ENCODE results near the gene FGFR1OP2. TPM values are rescaled to one million over a fixed set of nuclear protein-coding genes. Genes with fewer than 3 reads are reported as not detected.
A peak's percentile ranks its signal among the peaks of the same experiment; 100 is the strongest.
"Not testable (repeated sequence)": the region's sequence is repeated elsewhere in the genome, so short reads cannot be mapped to it uniquely, and the experiment has no call there.

Gene FGFR1OP2
- total RNA-seq, 2 experiments from 2014 or later = 72.4 to 75.1 TPM

GRCh38 chr12:26954027-26954426 is 15.8 kb downstream of the FGFR1OP2 start:
- POLR2A ChIA-PET = interaction anchor here (1.0 kb wide), 1 partner anchor 60 kb away, joined by 3 read pairs; the partner anchor contains the start of gene TM7SF3
- no peak for TF ChIP-seq CTCF (IDR thresholded peaks at IDR 0.05)
- no peaks in the 10 kb centered on the region for H3K9me3 Mint-ChIP-seq
- CTCF ChIA-PET = interaction anchor here (0.9 kb wide), 1 partner anchor 121 kb away, joined by 3 read pairs; the partner anchor contains the start of gene ITPR2
- no peaks in the 10 kb centered on the region for H3K27me3 Mint-ChIP-seq
- no peak overlapping the region for H3K27ac Mint-ChIP-seq
- intact Hi-C loops (cut with micrococcal nuclease) = no loop called here
- no peak for ATAC-seq
- H3K36me3 Mint-ChIP-seq (ENCODE audit: low read depth) = peaks cover 34% of the 10 kb centered on the region
- DNase-seq = no peak
- H3K4me1 Mint-ChIP-seq (ENCODE audit: low read depth) = peaks cover 32% of the 10 kb centered on the region
- H3K4me3 Mint-ChIP-seq = no peak overlapping the region

DNA sequence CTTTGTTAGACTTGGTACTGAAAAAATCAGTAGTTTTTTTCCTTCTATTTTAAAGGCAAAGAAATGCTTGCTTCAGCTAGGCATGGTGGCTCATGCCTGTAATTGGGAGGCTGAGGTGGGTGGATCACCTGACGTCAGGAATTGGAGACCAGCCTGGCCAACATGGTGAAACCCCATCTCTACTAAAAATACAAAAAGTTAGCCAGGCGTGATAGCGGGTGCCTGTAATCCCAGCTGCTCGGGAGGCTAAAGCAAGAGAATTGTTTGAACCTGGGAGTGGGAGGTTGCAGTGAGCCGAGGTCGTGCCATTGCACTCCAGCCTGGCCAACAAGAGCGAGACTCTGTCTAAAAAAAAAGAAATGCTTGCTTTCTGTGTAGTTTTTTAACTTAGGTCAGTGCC is 23.1 kb downstream of the FGFR1OP2 start:
- H3K27me3 Mint-ChIP-seq; H3K9me3 Mint-ChIP-seq; POLR2A ChIA-PET; intact Hi-C loops (cut with micrococcal nuclease); H3K4me3 Mint-ChIP-seq; H3K4me1 Mint-ChIP-seq (ENCODE audit: low read depth); CTCF ChIA-PET; DNase-seq; H3K27ac Mint-ChIP-seq; ATAC-seq: not testable (repeated sequence)
- peaks cover 46% of the 10 kb centered on the region for H3K36me3 Mint-ChIP-seq (ENCODE audit: low read depth)

DNA sequence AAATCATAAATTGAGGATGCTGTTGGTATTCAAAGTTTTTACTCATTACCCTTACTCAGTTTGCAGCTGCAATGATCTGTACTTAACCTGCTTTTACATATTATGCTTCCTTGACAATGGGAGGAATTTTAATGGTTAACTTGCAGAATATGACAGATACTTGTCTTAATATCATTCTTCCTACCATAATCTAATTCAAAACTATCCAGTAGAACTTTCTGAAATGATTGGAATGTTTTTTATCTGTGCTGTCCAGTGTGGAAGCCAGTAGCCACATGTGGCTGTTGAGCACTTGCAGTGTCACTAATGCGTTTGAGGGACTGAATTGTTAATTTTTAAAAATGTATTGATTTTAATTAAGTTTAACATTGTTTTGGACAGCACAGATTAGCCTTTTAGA is 23.5 kb downstream of the FGFR1OP2 start:
- Mint-ChIP-seq H3K36me3 (ENCODE audit: low read depth) (peaks cover 44% of the 10 kb centered on the region), H3K27me3 (no peaks in the 10 kb centered on the region), H3K4me3 (no peak overlapping the region), H3K27ac (no peak overlapping the region), H3K9me3 (no peaks in the 10 kb centered on the region), H3K4me1 (ENCODE audit: low read depth) (no peaks in the 10 kb centered on the region)
- CTCF ChIA-PET = no interaction called here
- POLR2A ChIA-PET = no interaction called here
- ATAC-seq = no peak
- intact Hi-C loops (cut with micrococcal nuclease) = no loop called here
- TF ChIP-seq CTCF (IDR thresholded peaks at IDR 0.05) = no peak
- no peak for DNase-seq

DNA sequence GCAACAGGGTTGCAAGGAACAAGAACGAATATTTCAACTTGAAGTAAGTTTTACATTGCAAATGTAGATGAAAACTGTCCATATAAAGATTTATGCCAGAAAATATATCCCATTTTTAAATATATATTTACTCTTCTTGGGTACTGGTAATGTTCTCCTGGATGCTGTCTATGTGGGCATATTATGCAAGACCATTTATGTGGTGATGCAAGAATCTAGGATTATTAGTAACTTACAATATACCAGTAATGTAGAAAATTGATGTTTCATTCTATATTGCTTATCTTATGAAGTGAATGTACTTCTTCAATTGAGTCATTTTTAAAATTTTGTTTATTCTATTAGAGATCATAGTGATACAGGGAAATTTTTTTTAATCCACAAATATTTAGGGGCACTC is 25.1 kb downstream of the FGFR1OP2 start:
- peak overlapping the region; percentile 20 for H3K27ac Mint-ChIP-seq
- DNase-seq = no peak
- no peaks in the 10 kb centered on the region for H3K27me3 Mint-ChIP-seq
- TF ChIP-seq CTCF (IDR thresholded peaks at IDR 0.05) = no peak
- no peak for ATAC-seq
- H3K36me3 Mint-ChIP-seq (ENCODE audit: low read depth) = peaks cover 41% of the 10 kb centered on the region
- no peaks in the 10 kb centered on the region for H3K4me1 Mint-ChIP-seq (ENCODE audit: low read depth)
- ChIA-PET POLR2A (no interaction called here), CTCF (no interaction called here)
- intact Hi-C loops (cut with micrococcal nuclease) = no loop called here
- H3K9me3 Mint-ChIP-seq = no peaks in the 10 kb centered on the region
- no peak overlapping the region for H3K4me3 Mint-ChIP-seq

DNA sequence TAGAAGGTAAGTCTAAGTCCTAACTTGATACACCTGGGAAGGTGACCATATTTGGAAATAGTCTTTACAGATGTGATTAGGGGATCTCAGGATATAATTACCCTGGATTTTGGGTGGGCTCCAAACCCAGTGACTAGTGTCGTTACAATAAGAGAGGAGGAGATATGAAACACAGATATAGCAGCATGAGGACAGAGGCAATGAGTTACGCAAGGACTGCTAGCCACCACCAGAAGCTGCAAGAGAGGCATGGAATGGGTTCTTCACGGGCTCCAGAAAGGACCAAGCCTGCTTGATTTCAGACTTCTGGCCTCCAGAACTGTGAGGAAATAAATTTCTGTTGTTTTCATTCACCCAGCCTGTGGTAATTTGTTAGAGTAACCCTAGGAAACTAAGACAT is 28.6 kb downstream of the FGFR1OP2 start:
- H3K9me3 Mint-ChIP-seq = no peaks in the 10 kb centered on the region
- no peaks in the 10 kb centered on the region for H3K27me3 Mint-ChIP-seq
- TF ChIP-seq CTCF (IDR thresholded peaks at IDR 0.05) = no peak
- H3K36me3 Mint-ChIP-seq (ENCODE audit: low read depth) = peaks cover 35% of the 10 kb centered on the region
- ChIA-PET POLR2A (no interaction called here), CTCF (no interaction called here)
- H3K27ac Mint-ChIP-seq = no peak overlapping the region
- no peak for DNase-seq
- H3K4me1 Mint-ChIP-seq (ENCODE audit: low read depth) = peaks cover 12% of the 10 kb centered on the region
- ATAC-seq = no peak
- H3K4me3 Mint-ChIP-seq = no peak overlapping the region
- intact Hi-C loops (cut with micrococcal nuclease) = no loop called here

- H3K27ac Mint-ChIP-seq = no peak overlapping the region
Observed at GRCh38 chr12:26970136-26970535, 31.9 kb downstream of the FGFR1OP2 start.

More at GRCh38 chr12:26970136-26970535, 31.9 kb downstream of the FGFR1OP2 start:
- Mint-ChIP-seq H3K4me3 (no peak overlapping the region), H3K27me3 (no peaks in the 10 kb centered on the region), H3K9me3 (no peaks in the 10 kb centered on the region), H3K4me1 (ENCODE audit: low read depth) (peaks cover 15% of the 10 kb centered on the region), H3K36me3 (ENCODE audit: low read depth) (peaks cover 29% of the 10 kb centered on the region)
- ATAC-seq = no peak
- intact Hi-C loops (cut with micrococcal nuclease) = loop anchor here (5.0 kb wide), 1 partner anchor 33 kb away; the partner anchor contains the start of genes FGFR1OP2 and INTS13
- TF ChIP-seq CTCF (IDR thresholded peaks at IDR 0.05) = no peak
- POLR2A ChIA-PET = no interaction called here
- CTCF ChIA-PET = interaction anchor here (1.2 kb wide), 1 partner anchor 52 kb away, joined by 3 read pairs; the partner anchor contains the start of gene MED21
- no peak for DNase-seq

Measured in activated CD8-positive, alpha-beta T cell treated with anti-CD3 and anti-CD28 coated beads for 36 hours (primary cell).